B cell (primary cell): ENCODE data around the gene ICA1. TPM values are rescaled to one million over a fixed set of nuclear protein-coding genes. Genes with fewer than 3 reads are reported as not detected.

Source experiments
- ATAC-seq: fragments of 200-7000 bp; cut with Tn5 transposase; one replicate; pipeline ENCODE4 v1.10.0; 2021; ENCODE audit warnings: low read depth, mild to moderate bottlenecking, moderate number of reproducible peaks, moderate library complexity
- CTCF ChIA-PET: fragments of 350-600 bp; sonication (Branson Sonifier 250); formaldehyde crosslinking; loops from one replicate; lab custom pipeline; 2021; ENCODE audit warnings: antibody characterized with exemption, inconsistent platforms; lab: Charles Lee
- POLR2A ChIA-PET: fragments of 350-600 bp; sonication (Branson Sonifier 250); formaldehyde crosslinking; loops from one replicate; lab custom pipeline; 2021; ENCODE audit warnings: antibody characterized with exemption; lab: Charles Lee
- DNase-seq: peaks from one replicate; pipeline ENCODE4 v3.0.0; 2013
- H2AFZ ChIP-seq: 2 replicates; pipeline ENCODE4 v1.6.1; 2012; ENCODE audit warnings: mild to moderate bottlenecking, low read depth, low read length; ENCODE audit not compliant: insufficient read depth, poor library complexity, severe bottlenecking
- H3K27ac ChIP-seq, 2 donors: 1 replicate in 1 of 2; 2 replicates in 1 of 2; pipeline ENCODE4 v1.5.1; 2012 to 2013; ENCODE audit warnings: low read length in 2 of 2, mild to moderate bottlenecking in 2 of 2, moderate library complexity in 1 of 2
- H3K27me3 ChIP-seq, 4 experiments: fragments of 200-600 bp in 1 of 4; sonication (generic) in 1 of 4; replicated peaks in 1 of 4; 1 replicate in 2 of 4; 2 replicates in 2 of 4; pipeline versions ENCODE4 v1.6.1 to v1.7.0; 2013 to 2016; ENCODE audit warnings: low read length in 3 of 4, mild to moderate bottlenecking in 2 of 4, mixed read lengths in 1 of 4, moderate library complexity in 1 of 4; ENCODE audit not compliant: insufficient read depth in 4 of 4, control insufficient read depth in 3 of 4; ENCODE audit errors: control extremely low read depth in 1 of 4
- H3K36me3 ChIP-seq, 2 experiments: replicated peaks in 1 of 2; 1 replicate in 1 of 2; 2 replicates in 1 of 2; pipeline versions ENCODE4 v1.6.1 to v1.7.1; 2013; ENCODE audit warnings: low read length in 1 of 2; ENCODE audit not compliant: insufficient read depth in 2 of 2, control insufficient read depth in 1 of 2; ENCODE audit errors: control extremely low read depth in 1 of 2, extremely low read depth in 1 of 2
- H3K4me1 ChIP-seq, 2 donors: fragments of 200-600 bp in 1 of 2; sonication (generic) in 1 of 2; 1 replicate in 1 of 2; 2 replicates in 1 of 2; pipeline versions ENCODE4 v1.5.1 to v1.6.1; 2013 to 2017; ENCODE audit warnings: low read length in 2 of 2; ENCODE audit not compliant: control insufficient read depth in 2 of 2, insufficient read depth in 2 of 2
- H3K4me2 ChIP-seq: replicated peaks from 2 replicates; pipeline ENCODE3; 2012; ENCODE audit warnings: mild to moderate bottlenecking, low read depth, low read length; ENCODE audit not compliant: poor library complexity, severe bottlenecking
- H3K4me3 ChIP-seq, 5 experiments: fragments of 200-600 bp in 1 of 5; sonication (generic) in 1 of 5; 1 replicate in 3 of 5; 2 replicates in 2 of 5; pipeline versions ENCODE4 v1.5.1 to v1.7.0; 2011 to 2016; ENCODE audit warnings: low read length in 4 of 5, mild to moderate bottlenecking in 4 of 5, low read depth in 2 of 5, control low read depth in 1 of 5, moderate library complexity in 1 of 5; ENCODE audit not compliant: insufficient read depth in 1 of 5; ENCODE audit errors: control extremely low read depth in 1 of 5, extremely low read depth in 1 of 5
- H3K79me2 ChIP-seq: fragments of 200-600 bp; sonication (generic); one replicate; pipeline ENCODE4 v1.6.0; 2016; ENCODE audit warnings: low read length; ENCODE audit not compliant: control insufficient read depth, insufficient read depth
- H3K9ac ChIP-seq: fragments of 200-600 bp; sonication (generic); 2 replicates; pipeline ENCODE4 v1.6.1; 2017; ENCODE audit warnings: mild to moderate bottlenecking, low read length, moderate library complexity
- H3K9me3 ChIP-seq, 3 donors: one replicate each; pipeline versions ENCODE4 v1.6.1 to v1.7.1; 2013; ENCODE audit warnings: low read length in 2 of 3; ENCODE audit not compliant: control insufficient read depth in 2 of 3, insufficient read depth in 1 of 3; ENCODE audit errors: control extremely low read depth in 1 of 3
- H4K20me1 ChIP-seq: 2 replicates; pipeline ENCODE4 v1.6.0; 2012; ENCODE audit warnings: mild to moderate bottlenecking, low read length; ENCODE audit not compliant: insufficient read depth, control insufficient read depth, poor library complexity, severe bottlenecking
- H3K27ac Mint-ChIP-seq: one replicate; pipeline ENCODE4 v1.8.0; 2021; ENCODE audit warnings: mixed read lengths
- H3K27me3 Mint-ChIP-seq: one replicate; pipeline ENCODE4 v1.8.0; 2021; ENCODE audit warnings: mixed read lengths
- H3K4me1 Mint-ChIP-seq: one replicate; pipeline ENCODE4 v1.8.0; 2021; ENCODE audit warnings: mixed read lengths
- H3K4me3 Mint-ChIP-seq: one replicate; pipeline ENCODE4 v1.8.0; 2021; ENCODE audit warnings: mixed read lengths
- H3K9me3 Mint-ChIP-seq: one replicate; pipeline ENCODE4 v1.8.0; 2022; ENCODE audit warnings: mixed read lengths; ENCODE audit not compliant: insufficient read depth
- CTCF ChIP-seq: fragments of 200-600 bp; IDR thresholded peaks from one replicate; pipeline ENCODE4 v1.8.0; 2022; ENCODE audit warnings: antibody characterized with exemption, mild to moderate bottlenecking
- EZH2 ChIP-seq: IDR thresholded peaks from 2 replicates; pipeline ENCODE4 v1.6.1; 2012; ENCODE audit warnings: borderline replicate concordance, low read depth, mild to moderate bottlenecking, moderate library complexity, low read length; ENCODE audit not compliant: insufficient read depth, poor library complexity, severe bottlenecking
- WGBS: methylation state at CpG from one replicate; pipeline ENCODE4 v1.1.5; 2013; ENCODE audit warnings: missing lambda C conversion rate; ENCODE audit not compliant: insufficient coverage; 5-methylcytosine and 5-hydroxymethylcytosine counted together
- intact Hi-C: fragments of 100-400 bp; cut with micrococcal nuclease; formaldehyde crosslinking; loops from one replicate; pipeline ENCODE4 v1.10.0; 2022
- polyA plus RNA-seq: library from polyadenylated mRNA; depleted of rRNA; stranded (reverse); fragments of >200 nt; gene quantifications from 2 replicates; pipeline ENCODE4 v1.2.3, GENCODE V29; 2012
- total RNA-seq, 2 donors: library from RNA; stranded (reverse); fragments of 120-200 nt in 1 of 2; gene quantifications; 1 replicate in 1 of 2; 2 replicates in 1 of 2; pipeline versions ENCODE4 v1.2.3 to v1.2.4, GENCODE V29; 2013 to 2022

ICA1 gene
- total and polyA plus RNA-seq, 2 donors (not counting 1 experiment from before 2014, with no cell fraction given), result 0.03 TPM; not detected in 1

GRCh38 chr7:8155836-8156235, 106.1 kb downstream of the ICA1 start:
- CTCF ChIA-PET, result no interaction called here
- H3K36me3 ChIP-seq, result no peaks in the 10 kb centered on the region
- intact Hi-C loops, result no loop called here
- no peaks in the 10 kb centered on the region for H3K79me2 ChIP-seq
- H3K9me3 ChIP-seq, result no peaks in the 10 kb centered on the region
- H4K20me1 ChIP-seq, result no peaks in the 10 kb centered on the region
- H2AFZ ChIP-seq, result no peak overlapping the region
- no peaks in the 10 kb centered on the region for H3K27me3 Mint-ChIP-seq
- no peak overlapping the region for H3K4me2 ChIP-seq
- POLR2A ChIA-PET, result no interaction called here
- H3K9me3 Mint-ChIP-seq, result no peaks in the 10 kb centered on the region
- TF ChIP-seq EZH2, result no peak
- TF ChIP-seq CTCF, result no peak
- DNase-seq (no peak), ATAC-seq (no peak)
- no CpG with 5 or more reads among the region's 4 CpGs for WGBS
- no peak overlapping the region for H3K4me3 ChIP-seq
- no peak overlapping the region for H3K9ac ChIP-seq
- H3K4me1 Mint-ChIP-seq, result peaks cover 5% of the 10 kb centered on the region
- H3K27ac Mint-ChIP-seq, result no peak overlapping the region
- H3K4me3 Mint-ChIP-seq, result no peak overlapping the region
- no peaks in the 10 kb centered on the region for H3K4me1 ChIP-seq
- no peaks in the 10 kb centered on the region for H3K27me3 ChIP-seq
- H3K27ac ChIP-seq, result no peak overlapping the region

GRCh38 chr7:8154272-8154671, 107.7 kb downstream of the ICA1 start:
- Histone ChIP-seq H3K4me1 (peaks cover 15% of the 10 kb centered on the region in 2 donors), H2AFZ (no peak overlapping the region), H3K9me3 (no peaks in the 10 kb centered on the region), H3K27ac (no peak overlapping the region), H3K79me2 (no peaks in the 10 kb centered on the region), H3K4me2 (no peak overlapping the region), H3K4me3 (no peak overlapping the region), H3K27me3 (no peaks in the 10 kb centered on the region), H3K36me3 (no peaks in the 10 kb centered on the region), H3K9ac (no peak overlapping the region), H4K20me1 (no peaks in the 10 kb centered on the region)
- DNase-seq (no peak), ATAC-seq (no peak)
- TF ChIP-seq CTCF, result no peak
- no peak for TF ChIP-seq EZH2
- Mint-ChIP-seq H3K9me3 (no peaks in the 10 kb centered on the region), H3K27me3 (no peaks in the 10 kb centered on the region), H3K4me3 (no peak overlapping the region), H3K4me1 (peaks cover 20% of the 10 kb centered on the region), H3K27ac (no peak overlapping the region)
- WGBS, result 0% methylated on average over 1 of the region's 2 CpGs
- POLR2A ChIA-PET, result no interaction called here
- intact Hi-C loops, result no loop called here
- CTCF ChIA-PET, result no interaction called here
